Astrocyte of the hippocampus (primary cell): Measurements from ENCODE around the gene ZNF451.
A peak's percentile ranks its signal among the peaks of the same experiment; 100 is the strongest.

Experiments used
- DNase-seq: peaks from one replicate; pipeline ENCODE4 v3.0.0; 2011; ENCODE audit warnings: low read depth, low spot score

ZNF451 gene

GRCh38 chr6:57094689-57095088 lies 4.7 kb downstream of the ZNF451 start:
- DNase-seq: no peak

DNA sequence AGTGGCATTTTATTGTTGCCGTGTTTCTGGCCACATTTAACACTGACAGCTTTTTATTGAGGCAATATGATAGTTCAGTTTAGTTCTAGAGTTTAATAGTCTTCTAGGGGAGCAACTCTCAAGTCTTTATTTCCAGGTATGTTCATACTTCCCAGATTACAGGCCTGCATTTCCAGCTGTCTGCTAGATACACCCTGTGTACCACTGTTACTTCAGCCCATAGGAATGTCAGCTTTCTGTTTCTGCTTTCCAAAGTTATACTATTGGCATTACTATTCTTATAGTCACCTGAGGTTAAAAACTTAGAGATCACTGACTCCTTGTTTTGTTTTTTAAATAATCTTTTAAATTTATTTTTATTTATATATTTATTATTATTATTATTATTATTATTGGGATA lies 7.6 kb downstream of the ZNF451 start:
- peak; percentile 50 for DNase-seq

GRCh38 chr6:57102976-57103375 lies 13.0 kb downstream of the ZNF451 start:
- peak; percentile 7 for DNase-seq

DNA sequence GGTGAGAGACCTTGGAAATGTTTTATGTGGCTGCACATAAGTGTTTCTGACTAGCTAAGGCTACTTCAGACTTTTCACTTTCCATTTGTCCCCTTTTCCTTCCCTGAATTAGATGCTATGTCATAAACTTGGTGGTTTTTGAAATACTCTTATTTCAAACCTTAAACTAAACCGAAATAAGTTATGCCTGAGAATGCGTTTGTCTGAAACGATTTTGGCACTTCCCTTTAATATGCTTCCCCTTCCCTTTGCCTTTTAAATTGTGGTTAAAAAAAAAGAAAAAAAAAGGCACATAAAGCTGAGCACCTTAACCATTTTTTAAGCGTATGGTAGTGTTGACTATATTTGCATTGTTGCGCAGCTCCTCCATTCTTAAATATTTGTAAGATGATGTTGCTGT lies 14.3 kb downstream of the ZNF451 start:
- DNase-seq: no peak

DNA sequence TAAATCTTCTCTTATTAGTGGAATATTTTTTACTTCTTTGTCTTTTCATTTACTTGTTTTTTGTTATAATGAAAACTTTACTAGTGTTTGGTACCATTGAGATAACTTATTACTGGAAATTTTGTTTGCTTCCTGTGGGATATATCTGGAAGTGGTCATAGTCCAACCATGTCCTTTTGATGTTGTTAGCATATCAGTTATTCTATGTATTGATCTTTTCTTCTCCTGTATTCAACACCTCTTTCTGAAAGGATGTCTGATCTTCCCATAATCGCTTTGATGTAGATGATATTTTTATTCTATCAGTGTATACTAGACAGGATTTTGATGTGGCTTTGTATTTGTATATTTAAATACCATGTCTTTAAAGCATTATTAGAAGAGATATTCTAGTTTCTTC lies 17.0 kb downstream of the ZNF451 start:
- no peak for DNase-seq

DNA sequence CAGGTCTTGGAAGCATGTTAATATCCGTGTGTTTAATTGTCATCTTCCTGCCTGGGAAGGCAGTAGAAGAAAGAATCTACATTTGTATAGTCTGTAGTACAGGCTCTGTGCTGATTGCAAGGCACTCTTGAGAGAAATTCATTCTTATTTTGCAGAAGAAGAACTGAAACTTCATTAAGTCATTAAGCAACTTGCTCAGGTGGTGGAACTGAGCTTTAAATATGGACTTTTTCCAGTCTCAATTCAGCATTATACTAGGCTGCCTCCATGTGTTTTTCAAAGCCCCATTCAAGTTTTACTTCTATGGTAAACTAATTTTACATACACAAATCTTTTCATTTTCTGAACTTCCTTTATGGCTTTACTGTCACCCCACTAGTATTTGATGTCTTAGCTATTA lies 18.7 kb downstream of the ZNF451 start:
- DNase-seq: no peak

DNA sequence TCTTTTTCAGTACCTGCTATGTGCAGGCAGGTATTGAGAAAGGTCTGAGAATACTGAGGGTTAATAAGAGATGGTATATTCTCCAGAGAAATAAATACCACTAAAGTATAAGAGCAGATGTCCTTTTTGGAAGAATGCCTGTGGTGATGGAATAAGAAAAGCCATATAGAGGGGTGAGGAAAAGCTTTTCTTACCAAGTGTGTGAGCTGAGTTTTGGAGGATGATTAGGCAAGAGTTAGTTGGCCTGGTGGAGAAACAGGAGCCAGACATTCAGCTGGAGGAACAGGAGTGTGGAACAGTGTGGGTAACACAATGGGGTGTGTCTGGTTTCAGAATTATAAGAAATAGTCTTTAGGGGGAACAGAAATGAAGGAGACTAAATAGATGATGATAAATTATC lies 19.9 kb downstream of the ZNF451 start:
- DNase-seq: no peak

- DNase-seq: no peak
Observed at GRCh38 chr6:57113105-57113504, 23.1 kb downstream of the ZNF451 start.

- DNase-seq: no peak
Observed at GRCh38 chr6:57116776-57117175, 26.8 kb downstream of the ZNF451 start.

DNA sequence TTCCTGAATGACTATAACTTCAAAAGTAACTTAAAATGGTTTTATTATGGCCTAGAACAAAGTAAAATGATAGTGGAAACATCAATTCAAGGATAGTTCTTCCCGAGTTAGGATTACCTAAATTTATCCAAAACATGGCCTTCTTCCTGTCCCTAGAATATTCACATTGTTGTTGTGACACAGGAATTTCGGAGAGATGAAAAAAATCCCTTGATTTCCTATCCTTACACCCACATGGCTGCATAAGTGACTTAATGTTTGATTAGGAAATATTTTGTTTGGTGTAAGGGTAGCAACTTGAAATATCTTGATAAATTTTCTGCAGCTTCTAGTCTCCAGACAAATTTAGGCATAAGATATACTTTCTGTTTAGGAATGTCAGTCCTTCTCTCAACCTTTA lies 27.8 kb downstream of the ZNF451 start:
- DNase-seq: no peak

DNA sequence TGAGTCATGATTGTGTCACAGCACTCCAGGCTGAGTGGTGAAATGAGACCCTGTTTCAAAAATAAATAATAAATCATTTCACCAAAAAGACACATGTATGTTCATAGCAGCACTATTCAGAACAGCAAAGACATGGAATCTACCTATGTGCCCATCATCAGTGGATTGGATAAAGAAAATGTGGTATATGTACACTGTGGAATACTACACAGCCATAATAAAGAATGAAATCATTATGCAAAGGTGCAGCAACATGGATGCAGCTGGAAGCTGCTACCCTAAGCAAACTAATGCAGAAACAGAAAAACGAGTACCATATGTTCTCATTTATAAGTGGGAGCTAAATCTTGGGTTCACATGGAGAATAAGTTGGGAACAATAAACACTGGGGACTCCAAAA lies 33.1 kb downstream of the ZNF451 start:
- DNase-seq: no peak

GRCh38 chr6:57127763-57128162 lies 37.8 kb downstream of the ZNF451 start:
- no peak for DNase-seq

- DNase-seq: no peak
Observed at GRCh38 chr6:57130661-57131177, 40.7 kb downstream of the ZNF451 start.

- DNase-seq: no peak
Observed at GRCh38 chr6:57134954-57135353, 45.0 kb downstream of the ZNF451 start.

- DNase-seq: no peak
Observed at GRCh38 chr6:57135885-57136284, 45.9 kb downstream of the ZNF451 start.

DNA sequence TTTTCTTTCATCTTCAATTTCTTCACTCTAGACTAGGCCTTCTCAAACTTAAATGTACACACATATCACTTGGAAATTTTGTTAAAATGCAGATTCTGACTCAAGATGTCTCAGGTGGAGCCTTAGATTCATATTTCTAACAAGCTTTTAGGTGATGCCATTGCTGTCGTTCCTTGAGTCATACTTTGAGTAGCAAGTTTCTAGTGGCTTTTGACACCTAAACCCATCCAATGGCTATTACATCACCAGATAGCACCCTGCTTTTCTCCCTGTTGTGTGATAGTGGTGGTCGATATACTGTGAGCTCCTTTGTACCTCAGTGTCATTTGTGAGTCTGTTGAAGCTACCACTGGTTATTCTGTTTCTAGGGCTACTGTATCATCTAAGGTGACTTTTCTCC lies 47.4 kb downstream of the ZNF451 start:
- DNase-seq: no peak

DNA sequence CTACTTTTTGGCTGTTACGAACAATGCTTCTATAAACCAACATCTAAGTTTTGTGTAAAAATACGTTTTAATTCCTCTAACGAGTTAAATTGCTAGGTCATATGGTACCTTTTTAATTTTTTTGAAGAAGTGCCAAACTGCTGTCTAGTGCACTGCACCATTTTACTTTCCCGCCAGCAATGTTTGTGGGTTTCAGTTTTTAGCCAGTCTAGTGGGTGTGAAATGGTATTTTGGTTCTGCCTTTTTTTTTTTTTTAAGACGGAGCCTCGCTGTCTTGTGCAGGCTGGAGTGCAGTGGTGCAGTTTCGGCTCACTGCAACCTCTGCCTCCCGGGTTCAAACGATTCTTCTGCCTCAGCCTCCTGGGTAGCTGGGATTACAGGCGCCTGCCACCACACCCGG lies 48.0 kb downstream of the ZNF451 start:
- no peak for DNase-seq

DNA sequence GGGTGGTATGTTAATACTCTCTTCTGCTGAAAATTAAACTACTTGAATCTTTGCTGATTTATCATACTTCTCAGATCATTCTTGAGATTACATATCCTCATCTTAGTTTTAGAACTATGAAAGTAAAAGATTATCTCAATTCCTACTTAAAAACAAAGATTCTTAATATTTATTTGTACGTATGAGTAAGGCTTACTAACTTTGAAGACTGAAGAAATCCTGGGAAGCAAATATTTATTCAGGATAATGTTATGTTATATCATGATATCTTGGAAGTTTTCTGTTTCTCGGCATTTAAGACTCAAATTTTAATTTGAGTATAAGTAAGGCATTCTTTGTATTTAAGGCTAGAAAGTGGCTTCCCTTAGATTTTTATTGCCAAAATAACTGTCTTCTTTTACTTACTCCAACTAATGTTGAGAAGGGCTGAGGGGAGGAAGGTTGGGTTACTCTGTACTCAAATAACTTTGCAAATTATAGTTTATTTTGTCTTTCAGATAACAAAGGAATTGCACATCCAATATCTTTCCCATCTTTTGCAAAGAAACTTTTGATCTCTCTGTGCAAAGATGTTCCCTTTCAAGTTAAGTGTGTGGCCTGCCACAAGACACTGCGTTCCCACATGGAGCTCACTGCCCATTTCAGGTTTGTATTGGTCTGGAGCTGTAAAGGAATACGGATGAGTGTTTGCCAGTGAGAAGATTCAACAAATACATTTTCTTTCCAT lies 51.6 kb downstream of the ZNF451 start:
- no peak for DNase-seq

- no peak for DNase-seq
Observed at GRCh38 chr6:57142178-57142525, 52.2 kb downstream of the ZNF451 start.

GRCh38 chr6:57143690-57144089 lies 53.7 kb downstream of the ZNF451 start:
- no peak for DNase-seq

GRCh38 chr6:57147401-57147800 lies 57.4 kb downstream of the ZNF451 start:
- peak; percentile 52 for DNase-seq

DNA sequence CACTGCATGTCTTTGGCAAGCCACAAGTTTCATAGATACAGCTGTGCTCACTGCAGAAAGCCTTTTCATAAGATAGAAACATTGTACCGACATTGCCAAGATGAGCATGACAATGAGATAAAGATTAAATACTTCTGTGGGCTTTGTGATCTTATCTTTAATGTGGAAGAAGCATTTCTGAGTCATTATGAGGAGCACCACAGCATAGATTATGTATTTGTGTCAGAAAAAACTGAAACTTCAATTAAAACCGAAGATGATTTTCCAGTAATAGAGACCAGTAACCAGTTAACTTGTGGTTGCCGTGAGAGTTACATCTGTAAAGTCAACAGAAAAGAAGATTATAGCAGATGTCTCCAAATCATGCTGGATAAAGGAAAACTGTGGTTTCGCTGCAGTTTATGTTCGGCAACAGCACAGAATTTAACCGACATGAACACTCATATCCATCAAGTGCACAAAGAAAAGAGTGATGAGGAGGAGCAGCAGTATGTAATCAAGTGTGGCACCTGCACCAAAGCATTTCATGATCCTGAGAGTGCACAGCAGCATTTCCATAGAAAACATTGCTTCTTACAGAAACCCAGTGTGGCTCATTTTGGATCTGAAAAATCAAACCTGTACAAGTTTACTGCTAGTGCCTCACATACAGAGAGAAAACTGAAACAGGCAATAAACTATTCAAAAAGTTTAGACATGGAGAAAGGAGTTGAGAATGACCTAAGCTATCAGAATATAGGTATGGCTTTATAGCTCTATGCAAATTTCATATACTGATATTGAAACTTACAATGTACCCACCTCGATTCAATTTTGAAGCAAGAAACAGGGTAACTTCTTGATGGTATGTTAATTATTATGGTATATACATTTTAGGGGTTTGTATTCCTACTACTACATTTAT lies 58.2 kb downstream of the ZNF451 start:
- DNase-seq: no peak

DNA sequence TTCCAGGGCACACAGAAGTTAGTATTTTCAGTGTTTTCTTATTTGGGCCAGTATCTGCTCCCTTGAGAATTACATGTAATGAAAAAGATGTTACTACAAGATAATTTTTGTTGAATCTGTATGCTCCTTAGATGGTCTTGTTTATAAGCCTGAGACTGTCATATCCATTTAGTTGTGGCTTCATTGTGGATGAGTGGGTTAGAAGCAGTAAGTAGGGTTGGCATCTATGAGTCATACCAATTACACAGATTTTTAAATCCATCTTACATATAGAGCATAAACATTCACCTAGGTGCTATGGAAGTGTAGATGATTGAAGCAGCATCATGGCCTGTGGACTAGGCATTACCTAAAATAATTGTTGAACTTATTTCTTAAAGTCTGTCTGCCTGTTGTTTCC lies 68.7 kb downstream of the ZNF451 start:
- no peak for DNase-seq
